Adrenal gland (tissue), 12 donors: Measurements from ENCODE around the gene GARS1. TPM values are rescaled to one million over a fixed set of nuclear protein-coding genes. Genes with fewer than 3 reads are reported as not detected.
A peak's percentile ranks its signal among the peaks of the same experiment; 100 is the strongest.

Experiments
- DNase-seq, 7 donors: peaks; one replicate each; pipeline ENCODE4 v3.0.0-alpha.2; 2019 to 2020
- H3K27ac ChIP-seq, 5 donors: fragments of 200-600 bp; sonication (generic) in 4 of 5; 1 replicate in 3 of 5; 2 replicates in 2 of 5; pipeline versions ENCODE4 v1.5.1 to v1.8.0; 2016 to 2020; ENCODE audit warnings: mild to moderate bottlenecking in 1 of 5
- H3K27me3 ChIP-seq: fragments of 200-600 bp; 2 replicates; pipeline ENCODE4 v1.8.0; 2021
- H3K36me3 ChIP-seq, 2 donors: fragments of 200-600 bp; replicated peaks in 1 of 2; 1 replicate in 1 of 2; 2 replicates in 1 of 2; pipeline versions ENCODE4 v1.5.1 to v1.8.0; 2018 to 2022
- H3K4me1 ChIP-seq, 2 donors: fragments of 200-600 bp; replicated peaks in 1 of 2; 1 replicate in 1 of 2; 2 replicates in 1 of 2; pipeline versions ENCODE4 v1.5.1 to v1.8.0; 2018 to 2021
- H3K4me3 ChIP-seq, 4 donors: fragments of 200-600 bp; sonication (generic) in 3 of 4; one replicate each; pipeline ENCODE4 v1.5.1; 2016 to 2018
- H3K9me3 ChIP-seq, 3 donors: fragments of 200-600 bp; sonication (generic) in 1 of 3; replicated peaks in 1 of 3; 1 replicate in 2 of 3; 2 replicates in 1 of 3; pipeline versions ENCODE4 v1.5.1 to v1.8.0; 2016 to 2021
- CTCF ChIP-seq, 6 experiments: fragments of 450-650 bp in 4 of 6; fragments of 200-600 bp in 2 of 6; sonication (generic) in 1 of 6; IDR thresholded peaks; 1 replicate in 5 of 6; 2 replicates in 1 of 6; pipeline versions ENCODE4 v1.5.1 to v1.8.0; 2016 to 2021; ENCODE audit warnings: antibody characterized with exemption in 6 of 6, mild to moderate bottlenecking in 2 of 6, moderate library complexity in 1 of 6
- POLR2A ChIP-seq, 2 donors: fragments of 450-650 bp; IDR thresholded peaks; one replicate each; pipeline ENCODE4 v1.6.1; 2017; ENCODE audit warnings: antibody characterized with exemption in 2 of 2, mild to moderate bottlenecking in 2 of 2, moderate library complexity in 1 of 2
- WGBS, 4 donors: extraction: QIAGEN DNeasy Blood & Tissue Kit in 2 of 4; methylation state at CpG; one replicate each; pipeline versions ENCODE4 v1.1.5 to v1.1.7; 2013 to 2017; 5-methylcytosine and 5-hydroxymethylcytosine counted together
- intact Hi-C, 2 donors: fragments of 100-400 bp; cut with DNase I; formaldehyde crosslinking; loops; one replicate each; pipeline versions ENCODE4 v1.14.1 to v1.15.0; 2022 to 2023
- polyA plus RNA-seq, 3 donors: library from polyadenylated mRNA; stranded (reverse); fragments of 200-250 nt in 2 of 3; fragments of 350-450 nt in 1 of 3; fragmentation: Illumina TruSeq in 1 of 3; extraction: RNeasy Lipid Tissue Mini Kit (QIAGEN cat#74804) in 1 of 3; gene quantifications; one replicate each; pipeline ENCODE4 v1.2.3, GENCODE V29; 2013 to 2014
- total RNA-seq, 9 donors: library from RNA; depleted of rRNA in 4 of 9; stranded (reverse); fragments of >200 nt in 4 of 9; fragments of 120-200 nt in 1 of 9; fragmentation: NEBNext Ultra II Directional in 1 of 9; extraction: Animal tissue kit (Norgen Biotek cat#: 25700) in 1 of 9; gene quantifications; one replicate each; pipeline versions ENCODE4 v1.1.0 to v1.2.4, GENCODE V29; 2013 to 2023
- donor health status: healthy with polysubstance abuse.
- donor health status: Bipolar disorder and iron deficiency.
- donor health status: DM: yes; HTN: yes; CAD: no.
- donor health status: DM: no; HTN: no; CAD: no.
- donor health status: DM: no; HTN: no; CAD: no.
- donor health status: DM: yes; HTN: yes; CAD: no.

GARS1 gene
- total and polyA plus RNA-seq, 12 donors = 36.3 to 188 (median 69.4) TPM

- H3K4me1 ChIP-seq = no peaks in the 10 kb centered on the region
- no peak overlapping the region for H3K4me3 ChIP-seq
- peak; percentile 37 to 76 (median 65) for DNase-seq
- TF ChIP-seq POLR2A (IDR thresholded peaks at IDR 0.05) (no peak), CTCF (IDR thresholded peaks at IDR 0.05) (no peak)
- H3K36me3 ChIP-seq = no peaks in the 10 kb centered on the region
- no peaks in the 10 kb centered on the region for H3K27me3 ChIP-seq
- H3K9me3 ChIP-seq = no peaks in the 10 kb centered on the region
- whole genome bisulfite sequencing, 4 donors = 37 to 50% (median 45%) methylated on average over 3 of the region's 3 CpGs
- H3K27ac ChIP-seq = no peak overlapping the region
- intact Hi-C loops = loop anchor here in 1 of 2 donors (2.0 kb wide), 1 partner anchor 55 kb away; no protein-coding TSS in a partner anchor
Measured at GRCh38 chr7:30659312-30659711, 64.6 kb downstream of the GARS1 start.

- TF ChIP-seq POLR2A (IDR thresholded peaks at IDR 0.05) = no peak
- no peak for TF ChIP-seq CTCF (IDR thresholded peaks at IDR 0.05)
- Histone ChIP-seq H3K4me1 (no peaks in the 10 kb centered on the region), H3K4me3 (no peak overlapping the region), H3K9me3 (no peaks in the 10 kb centered on the region), H3K27me3 (no peaks in the 10 kb centered on the region), H3K27ac (no peak overlapping the region), H3K36me3 (no peaks in the 10 kb centered on the region)
- WGBS, 4 donors = 85 to 94% (median 86%) methylated on average over 10 to 16 of the region's 16 CpGs
- DNase-seq = no peak
- intact Hi-C loops = no loop called here
Measured at GRCh38 chr7:30660331-30661255, 65.9 kb downstream of the GARS1 start.

- Histone ChIP-seq H3K27ac (no peak overlapping the region), H3K27me3 (no peaks in the 10 kb centered on the region), H3K4me1 (no peaks in the 10 kb centered on the region), H3K36me3 (no peaks in the 10 kb centered on the region), H3K9me3 (no peaks in the 10 kb centered on the region), H3K4me3 (no peak overlapping the region)
- intact Hi-C loops = no loop called here
- TF ChIP-seq CTCF (IDR thresholded peaks at IDR 0.05) (no peak), POLR2A (IDR thresholded peaks at IDR 0.05) (no peak)
- WGBS, 4 donors = 89 to 93% (median 90%) methylated on average over 5 to 6 of the region's 6 CpGs
- DNase-seq = no peak
Measured at GRCh38 chr7:30661926-30662325, 67.2 kb downstream of the GARS1 start.

- Histone ChIP-seq H3K4me3 (no peak overlapping the region), H3K36me3 (no peaks in the 10 kb centered on the region), H3K27ac (no peak overlapping the region), H3K4me1 (no peaks in the 10 kb centered on the region), H3K27me3 (no peaks in the 10 kb centered on the region), H3K9me3 (no peaks in the 10 kb centered on the region)
- WGBS, 4 donors = 78 to 100% (median 90%) methylated on average over 9 of the region's 9 CpGs
- no peak for DNase-seq
- intact Hi-C loops = no loop called here
- no peak for TF ChIP-seq CTCF (IDR thresholded peaks at IDR 0.05)
- TF ChIP-seq POLR2A (IDR thresholded peaks at IDR 0.05) = no peak
Measured at GRCh38 chr7:30662431-30662939, 67.8 kb downstream of the GARS1 start.
